BLaER1 treated with 17β-estradiol and CSF1 and Interleukin-3, amounts not matched to agents 10 nM and 100 nM (cell line): ENCODE data around the gene FATE1.

ENCODE experiments used
- H3K27ac ChIP-seq, 11 experiments: shearing (Covaris generic); formaldehyde crosslinking; 2 replicates each; pipeline ENCODE4 v1.8.1; 2022
- H3K27me3 ChIP-seq, 11 experiments: shearing (Covaris generic); formaldehyde crosslinking; 2 replicates each; pipeline ENCODE4 v1.8.1; 2022
- H3K36me3 ChIP-seq, 11 experiments: shearing (Covaris generic); formaldehyde crosslinking; 2 replicates each; pipeline ENCODE4 v1.8.1; 2022
- H3K4me1 ChIP-seq, 10 experiments: shearing (Covaris generic); formaldehyde crosslinking; 2 replicates each; pipeline ENCODE4 v1.8.1; 2022
- H3K4me2 ChIP-seq, 11 experiments: shearing (Covaris generic); formaldehyde crosslinking; 2 replicates each; pipeline ENCODE4 v1.8.1; 2022
- H3K4me3 ChIP-seq, 10 experiments: shearing (Covaris generic); formaldehyde crosslinking; 2 replicates each; pipeline ENCODE4 v1.8.1; 2022
- H3K9ac ChIP-seq, 11 experiments: shearing (Covaris generic); formaldehyde crosslinking; 2 replicates each; pipeline ENCODE4 v1.8.1; 2022
- H3K9me3 ChIP-seq, 11 experiments: shearing (Covaris generic); formaldehyde crosslinking; replicated peaks in 1 of 11; 2 replicates each; pipeline ENCODE4 v1.8.1; 2022
- H4K20me1 ChIP-seq, 11 experiments: shearing (Covaris generic); formaldehyde crosslinking; 2 replicates each; pipeline ENCODE4 v1.8.1; 2022
- Cebpa-rat ChIP-seq, 11 experiments: shearing (Covaris generic); IDR thresholded peaks; 2 replicates each; pipeline ENCODE4 v1.8.1; 2022

Gene FATE1

DNA sequence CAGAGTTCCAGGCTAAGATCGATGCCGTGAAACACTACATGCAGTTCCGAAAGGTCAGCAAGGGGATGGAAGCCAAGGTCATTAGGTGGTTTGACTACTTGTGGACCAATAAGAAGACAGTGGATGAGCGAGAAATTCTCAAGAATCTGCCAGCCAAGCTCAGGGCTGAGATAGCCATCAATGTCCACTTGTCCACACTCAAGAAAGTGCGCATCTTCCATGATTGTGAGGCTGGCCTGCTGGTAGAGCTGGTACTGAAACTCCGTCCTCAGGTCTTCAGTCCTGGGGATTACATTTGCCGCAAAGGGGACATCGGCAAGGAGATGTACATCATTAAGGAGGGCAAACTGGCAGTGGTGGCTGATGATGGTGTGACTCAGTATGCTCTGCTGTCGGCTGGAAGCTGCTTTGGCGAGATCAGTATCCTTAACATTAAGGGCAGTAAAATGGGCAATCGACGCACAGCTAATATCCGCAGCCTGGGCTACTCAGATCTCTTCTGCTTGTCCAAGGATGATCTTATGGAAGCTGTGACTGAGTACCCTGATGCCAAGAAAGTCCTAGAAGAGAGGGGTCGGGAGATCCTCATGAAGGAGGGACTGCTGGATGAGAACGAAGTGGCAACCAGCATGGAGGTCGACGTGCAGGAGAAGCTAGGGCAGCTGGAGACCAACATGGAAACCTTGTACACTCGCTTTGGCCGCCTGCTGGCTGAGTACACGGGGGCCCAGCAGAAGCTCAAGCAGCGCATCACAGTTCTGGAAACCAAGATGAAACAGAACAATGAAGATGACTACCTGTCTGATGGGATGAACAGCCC, 28.0 kb downstream of the FATE1 start:
- Histone ChIP-seq H3K27ac (no peak overlapping the region), H3K9ac (no peak overlapping the region), H3K4me2 (no peak overlapping the region), H3K27me3 (peaks cover 95 to 98% (median 97%) of the 10 kb centered on the region in 11 experiments), H4K20me1 (peaks cover 0 to 8% (median 0%) of the 10 kb centered on the region in 11 experiments; a peak in 2 of 22 replicates), H3K36me3 (no peaks in the 10 kb centered on the region), H3K9me3 (peaks cover 0 to 23% (median 11%) of the 10 kb centered on the region in 11 experiments; a peak in 16 of 22 replicates), H3K4me3 (no peak overlapping the region), H3K4me1 (no peaks in the 10 kb centered on the region)
- no peak for TF ChIP-seq Cebpa-rat (IDR thresholded peaks at IDR 0.05)

DNA sequence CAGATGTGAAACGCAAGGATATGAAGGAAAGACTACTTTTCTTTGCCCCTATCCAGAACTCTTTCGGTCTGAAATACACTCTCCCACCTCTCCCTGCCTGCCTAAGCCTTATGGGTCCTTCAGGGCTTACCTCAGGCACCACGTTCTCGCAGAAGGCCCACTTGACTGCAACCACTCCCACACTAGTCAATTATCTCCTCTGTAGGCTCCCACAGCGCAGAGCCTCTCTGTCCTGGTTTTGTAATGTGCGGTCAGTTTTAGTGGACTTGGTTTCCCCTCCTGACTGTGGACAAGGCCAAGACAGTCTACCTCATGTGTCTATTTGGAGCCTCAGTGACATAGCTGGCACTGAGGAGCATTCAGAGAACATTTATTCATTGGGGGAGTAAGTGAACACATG, 29.8 kb downstream of the FATE1 start:
- H3K9me3 ChIP-seq: peaks cover 0 to 20% (median 11%) of the 10 kb centered on the region in 11 experiments; a peak in 16 of 22 replicates
- H3K27ac ChIP-seq: no peak overlapping the region
- H3K27me3 ChIP-seq: peaks cover 95 to 98% (median 97%) of the 10 kb centered on the region in 11 experiments
- H3K4me3 ChIP-seq: no peak overlapping the region
- peaks cover 0 to 4% (median 0%) of the 10 kb centered on the region in 11 experiments; a peak in 3 of 22 replicates for H4K20me1 ChIP-seq
- no peak for TF ChIP-seq Cebpa-rat (IDR thresholded peaks at IDR 0.05)
- H3K36me3 ChIP-seq: no peaks in the 10 kb centered on the region
- no peak overlapping the region for H3K4me2 ChIP-seq
- H3K9ac ChIP-seq: no peak overlapping the region
- H3K4me1 ChIP-seq: no peaks in the 10 kb centered on the region

DNA sequence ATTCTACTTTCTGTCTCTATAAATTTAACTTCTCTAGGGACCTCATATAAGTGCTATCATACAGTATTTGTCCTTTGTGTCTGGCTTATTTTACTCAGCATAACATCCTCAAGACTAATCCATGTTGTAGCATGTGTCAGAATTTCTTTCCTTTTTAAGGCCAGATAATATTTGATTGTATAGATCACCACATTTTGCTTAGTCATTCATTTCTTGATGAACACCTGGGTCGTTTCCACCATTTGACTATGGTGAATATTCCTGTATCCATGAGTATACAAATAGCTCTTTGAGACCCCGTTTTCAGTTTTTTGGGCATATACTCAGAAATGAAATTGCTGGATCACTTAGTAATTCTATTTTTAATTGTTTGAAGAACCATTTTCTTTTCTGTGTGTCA, 30.7 kb downstream of the FATE1 start:
- Histone ChIP-seq H3K9ac (no peak overlapping the region), H3K4me1 (0 out of 20 replicates have a peak, but pooled peaks cover 0 to 1% (median 0%) of the 10 kb centered on the region in 10 experiments), H3K27ac (no peak overlapping the region), H4K20me1 (peaks cover 0 to 4% (median 0%) of the 10 kb centered on the region in 11 experiments; a peak in 4 of 22 replicates), H3K9me3 (peaks cover 0 to 11% (median 6%) of the 10 kb centered on the region in 11 experiments; a peak in 16 of 22 replicates), H3K4me3 (no peak overlapping the region), H3K4me2 (no peak overlapping the region), H3K36me3 (no peaks in the 10 kb centered on the region), H3K27me3 (peaks cover 95 to 98% (median 97%) of the 10 kb centered on the region in 11 experiments)
- TF ChIP-seq Cebpa-rat (IDR thresholded peaks at IDR 0.05): no peak

DNA sequence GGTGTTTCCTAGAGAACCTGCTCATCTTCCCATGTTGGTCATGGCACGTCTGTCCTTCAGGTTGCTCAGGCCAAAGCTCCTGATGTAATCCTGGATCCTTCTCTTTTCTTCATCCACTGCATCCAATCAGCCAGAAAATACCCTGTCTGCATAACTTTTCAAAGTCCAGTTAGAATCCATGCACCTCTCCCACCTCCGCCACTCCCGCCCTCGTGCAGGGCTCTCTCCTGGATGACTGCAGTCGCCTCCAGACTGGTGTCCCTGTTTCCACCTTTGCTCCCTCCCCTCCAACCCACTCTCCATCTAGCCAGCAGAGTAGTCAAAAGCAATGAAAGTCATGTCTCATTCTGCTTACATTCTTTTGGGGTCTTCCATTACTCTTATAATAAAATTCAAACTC, 34.7 kb downstream of the FATE1 start:
- no peak for TF ChIP-seq Cebpa-rat (IDR thresholded peaks at IDR 0.05)
- H3K9me3 ChIP-seq: no peaks in the 10 kb centered on the region
- no peak overlapping the region for H3K27ac ChIP-seq
- H3K4me1 ChIP-seq: peaks cover 0 to 25% (median under 1%) of the 10 kb centered on the region in 10 experiments; a peak in 5 of 20 replicates
- no peak overlapping the region for H3K9ac ChIP-seq
- peaks cover 0 to 12% (median 0%) of the 10 kb centered on the region in 11 experiments; a peak in 6 of 22 replicates for H4K20me1 ChIP-seq
- no peak overlapping the region for H3K4me2 ChIP-seq
- no peak overlapping the region for H3K4me3 ChIP-seq
- H3K27me3 ChIP-seq: peaks cover 97 to 100% (median 100%) of the 10 kb centered on the region in 11 experiments
- H3K36me3 ChIP-seq: no peaks in the 10 kb centered on the region

DNA sequence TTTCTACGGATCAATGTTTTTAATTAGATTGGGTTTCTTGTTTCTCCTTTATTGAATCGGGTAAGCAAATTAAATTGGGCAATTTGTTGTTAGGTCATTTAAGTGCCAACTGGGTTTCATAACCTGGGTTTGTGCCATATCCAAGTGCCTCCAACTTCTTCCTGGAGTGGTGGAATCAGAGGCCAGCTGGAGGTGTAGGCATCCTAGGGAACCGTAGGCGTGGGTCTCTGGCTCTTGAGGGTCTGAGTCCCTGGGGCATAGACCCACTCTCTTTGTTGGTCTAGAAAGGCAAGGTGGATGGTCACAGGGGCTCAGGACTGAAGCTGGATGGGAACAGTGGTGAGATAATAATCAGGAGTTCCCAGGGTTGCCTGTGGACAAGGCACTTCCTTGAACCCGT, 37.0 kb downstream of the FATE1 start:
- Histone ChIP-seq H3K27me3 (peaks cover 97 to 100% (median 100%) of the 10 kb centered on the region in 11 experiments), H4K20me1 (peaks cover 0 to 12% (median 0%) of the 10 kb centered on the region in 11 experiments; a peak in 7 of 22 replicates), H3K4me3 (no peak overlapping the region), H3K4me1 (peaks cover 0 to 30% (median 5%) of the 10 kb centered on the region in 10 experiments; a peak in 8 of 20 replicates), H3K36me3 (no peaks in the 10 kb centered on the region), H3K9ac (no peak overlapping the region), H3K27ac (no peak overlapping the region), H3K4me2 (no peak overlapping the region), H3K9me3 (no peaks in the 10 kb centered on the region)
- no peak for TF ChIP-seq Cebpa-rat (IDR thresholded peaks at IDR 0.05)

DNA sequence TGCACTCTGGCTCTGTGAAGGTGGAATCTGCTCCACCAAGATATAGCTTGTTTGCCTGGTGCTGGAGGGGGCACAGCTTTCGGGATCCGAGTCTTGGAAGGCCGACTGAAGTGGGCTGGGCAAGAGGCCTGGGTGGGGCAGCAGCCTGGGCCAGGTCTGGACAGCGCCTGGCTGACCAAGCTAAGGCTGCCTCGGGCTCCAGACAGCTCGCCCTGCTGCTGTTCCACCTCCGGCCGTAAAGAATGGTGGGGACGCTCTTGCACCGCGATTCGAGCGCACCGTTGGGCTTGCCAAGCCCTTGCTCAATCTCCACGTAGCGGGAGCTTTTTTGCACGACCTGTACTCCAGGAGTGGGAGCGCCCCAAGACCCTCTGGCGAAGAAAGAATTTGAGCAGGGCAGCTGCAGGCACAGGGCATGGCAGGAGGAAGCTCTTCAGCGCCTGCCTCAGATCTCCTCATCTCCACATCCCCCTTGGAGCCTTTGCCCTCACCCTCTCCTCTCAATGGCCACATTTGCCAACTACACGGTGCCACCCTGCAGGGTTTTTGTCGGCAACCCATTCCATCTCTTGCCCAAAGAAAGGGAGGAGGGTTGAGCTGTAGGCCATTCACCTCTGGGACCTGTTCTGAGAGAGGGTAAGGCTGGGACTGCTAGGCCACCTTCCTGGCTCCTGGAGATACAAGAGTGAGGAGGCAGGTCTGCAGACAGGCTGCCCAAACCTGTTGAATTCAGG, 37.6 kb downstream of the FATE1 start:
- Histone ChIP-seq H3K4me1 (peaks cover 0 to 30% (median 5%) of the 10 kb centered on the region in 10 experiments; a peak in 8 of 20 replicates), H3K27me3 (peaks cover 96 to 100% (median 99%) of the 10 kb centered on the region in 11 experiments), H3K4me2 (peak overlapping the region in 2 of 11 experiments; percentile 17 to 28; a peak in 2 of 22 replicates), H3K9ac (no peak overlapping the region), H3K36me3 (no peaks in the 10 kb centered on the region), H3K27ac (no peak overlapping the region), H3K4me3 (no peak overlapping the region), H4K20me1 (peaks cover 0 to 12% (median 0%) of the 10 kb centered on the region in 11 experiments; a peak in 7 of 22 replicates), H3K9me3 (no peaks in the 10 kb centered on the region)
- no peak for TF ChIP-seq Cebpa-rat (IDR thresholded peaks at IDR 0.05)

DNA sequence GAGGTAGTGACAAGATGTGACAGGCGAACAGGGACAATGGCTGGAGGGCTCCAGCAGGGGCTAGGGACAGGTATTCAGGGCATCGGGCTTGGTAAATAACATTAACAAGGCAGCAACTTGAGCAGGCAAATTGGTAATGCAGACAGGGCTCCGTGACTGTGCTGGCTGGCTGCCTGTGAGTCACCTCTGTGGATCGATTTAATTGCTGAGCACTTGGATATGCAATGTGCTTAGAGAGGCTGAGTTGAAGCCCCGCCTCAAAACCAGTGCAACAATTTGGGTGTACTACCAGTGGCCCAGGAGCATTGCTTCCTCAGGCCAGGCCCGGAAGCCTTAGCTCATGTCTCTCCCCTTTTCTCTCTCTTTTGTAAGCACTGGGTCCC, 38.2 kb downstream of the FATE1 start:
- no peak overlapping the region for H3K4me3 ChIP-seq
- peaks cover 0 to 30% (median 5%) of the 10 kb centered on the region in 10 experiments; a peak in 8 of 20 replicates for H3K4me1 ChIP-seq
- H3K36me3 ChIP-seq: no peaks in the 10 kb centered on the region
- no peak overlapping the region for H3K27ac ChIP-seq
- no peak overlapping the region for H3K9ac ChIP-seq
- no peaks in the 10 kb centered on the region; a peak in 1 of 22 replicates for H3K9me3 ChIP-seq
- TF ChIP-seq Cebpa-rat (IDR thresholded peaks at IDR 0.05): no peak
- H4K20me1 ChIP-seq: peaks cover 0 to 12% (median 0%) of the 10 kb centered on the region in 11 experiments; a peak in 7 of 22 replicates
- peaks cover 94 to 99% (median 98%) of the 10 kb centered on the region in 11 experiments for H3K27me3 ChIP-seq
- peak overlapping the region in 2 of 11 experiments; percentile 17 to 28; a peak in 2 of 22 replicates for H3K4me2 ChIP-seq

DNA sequence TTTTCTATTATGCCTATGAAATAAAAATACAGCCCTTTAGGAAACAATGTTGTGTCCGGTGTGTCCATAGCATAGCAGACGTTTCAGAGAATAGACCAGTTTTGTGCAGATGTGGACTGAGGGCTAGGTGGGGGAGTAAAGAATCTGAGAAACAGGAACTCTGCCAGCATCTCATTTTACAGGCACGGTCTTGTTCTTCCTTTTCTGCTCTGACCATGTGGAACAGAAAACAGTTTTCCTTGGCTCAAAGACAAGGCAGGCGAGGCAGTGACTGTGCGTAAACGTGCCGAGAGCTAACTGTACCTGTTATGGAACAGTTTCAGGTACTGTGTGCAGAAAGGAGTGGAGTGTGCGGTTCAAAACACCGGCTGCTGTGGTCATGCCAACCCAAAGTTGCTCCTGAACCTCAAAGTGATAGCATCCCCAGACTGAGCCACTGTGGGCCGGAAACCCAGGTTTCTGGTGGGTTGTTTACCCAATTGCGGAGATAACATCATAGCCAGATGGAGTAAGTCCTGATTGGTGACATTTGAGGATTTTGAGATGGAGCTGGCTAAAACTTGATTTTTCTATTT, 38.9 kb downstream of the FATE1 start:
- Histone ChIP-seq H3K9ac (no peak overlapping the region), H3K4me2 (no peak overlapping the region), H3K4me1 (peaks cover 0 to 30% (median 5%) of the 10 kb centered on the region in 10 experiments; a peak in 8 of 20 replicates), H3K36me3 (no peaks in the 10 kb centered on the region), H3K27ac (no peak overlapping the region), H3K27me3 (peaks cover 94 to 99% (median 98%) of the 10 kb centered on the region in 11 experiments), H3K4me3 (no peak overlapping the region), H4K20me1 (peaks cover 0 to 12% (median 0%) of the 10 kb centered on the region in 11 experiments; a peak in 7 of 22 replicates), H3K9me3 (no peaks in the 10 kb centered on the region; a peak in 1 of 22 replicates)
- no peak for TF ChIP-seq Cebpa-rat (IDR thresholded peaks at IDR 0.05)
